Erythroblast (primary cell): ENCODE data around the gene APOL4.
"Not testable (repeated sequence)": the region's sequence is repeated elsewhere in the genome, so short reads cannot be mapped to it uniquely, and the experiment has no call there.

Experiments used
- GATA1 ChIP-seq: IDR thresholded peaks from 2 replicates; pipeline ENCODE4 v1.6.1; 2011; ENCODE audit warnings: low read depth, mild to moderate bottlenecking, control low read depth, low read length, moderate library complexity
- POLR2A ChIP-seq: IDR thresholded peaks from 2 replicates; pipeline ENCODE4 v1.6.1; 2011; ENCODE audit warnings: mild to moderate bottlenecking, low read length

DNA sequence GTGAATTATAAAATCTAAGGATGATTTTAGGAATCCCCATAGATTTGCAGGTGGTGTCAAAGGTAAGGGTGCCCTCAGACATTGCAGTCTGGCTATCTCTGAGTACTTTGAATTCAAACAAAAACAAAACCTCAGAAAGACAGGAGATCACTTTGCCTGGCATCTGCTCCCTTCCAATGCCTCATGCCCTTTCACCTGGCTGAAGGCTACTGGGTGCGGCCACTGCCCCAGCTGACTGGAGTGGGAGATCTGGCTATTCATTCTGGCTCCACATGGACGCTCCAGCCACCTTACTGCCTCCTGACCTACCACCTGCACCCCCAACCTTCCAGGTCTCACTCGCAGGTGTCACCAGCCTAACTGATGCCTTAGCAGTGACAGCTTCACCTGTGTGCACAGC, 28.0 kb upstream of the APOL4 start:
- not testable (repeated sequence) for TF ChIP-seq POLR2A, GATA1
